GM12874 (cell line): ENCODE measurements around the gene ADAM12.

Experiments used
- TF ChIP-seq, protein P1 (sequence below): IDR thresholded peaks from 2 replicates; pipeline ENCODE4 v1.5.1; 2011; ENCODE audit warnings: low read depth, mild to moderate bottlenecking, control low read depth, low read length, moderate library complexity; ENCODE audit not compliant: insufficient read depth

ADAM12 gene

DNA sequence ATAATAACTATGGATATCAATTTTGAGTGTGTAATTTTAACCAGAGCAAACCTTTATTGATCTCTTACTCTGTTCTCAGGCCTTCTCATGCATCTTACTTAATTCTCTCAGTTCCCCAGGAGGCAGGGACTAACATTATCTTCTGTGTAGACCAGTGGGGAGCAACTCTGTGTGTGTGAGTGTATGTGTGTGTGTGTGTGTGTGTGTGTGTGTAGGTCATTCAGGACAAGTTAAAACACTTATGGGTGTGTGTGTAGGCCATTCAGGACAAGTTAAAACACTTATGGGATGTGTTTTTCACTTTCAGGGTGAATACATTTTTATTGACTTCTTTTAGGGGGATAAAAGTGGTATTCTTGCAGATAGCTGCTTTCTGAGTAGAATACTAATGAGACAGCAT is 145.0 kb downstream of the ADAM12 start:
- TF ChIP-seq, protein P1, sequence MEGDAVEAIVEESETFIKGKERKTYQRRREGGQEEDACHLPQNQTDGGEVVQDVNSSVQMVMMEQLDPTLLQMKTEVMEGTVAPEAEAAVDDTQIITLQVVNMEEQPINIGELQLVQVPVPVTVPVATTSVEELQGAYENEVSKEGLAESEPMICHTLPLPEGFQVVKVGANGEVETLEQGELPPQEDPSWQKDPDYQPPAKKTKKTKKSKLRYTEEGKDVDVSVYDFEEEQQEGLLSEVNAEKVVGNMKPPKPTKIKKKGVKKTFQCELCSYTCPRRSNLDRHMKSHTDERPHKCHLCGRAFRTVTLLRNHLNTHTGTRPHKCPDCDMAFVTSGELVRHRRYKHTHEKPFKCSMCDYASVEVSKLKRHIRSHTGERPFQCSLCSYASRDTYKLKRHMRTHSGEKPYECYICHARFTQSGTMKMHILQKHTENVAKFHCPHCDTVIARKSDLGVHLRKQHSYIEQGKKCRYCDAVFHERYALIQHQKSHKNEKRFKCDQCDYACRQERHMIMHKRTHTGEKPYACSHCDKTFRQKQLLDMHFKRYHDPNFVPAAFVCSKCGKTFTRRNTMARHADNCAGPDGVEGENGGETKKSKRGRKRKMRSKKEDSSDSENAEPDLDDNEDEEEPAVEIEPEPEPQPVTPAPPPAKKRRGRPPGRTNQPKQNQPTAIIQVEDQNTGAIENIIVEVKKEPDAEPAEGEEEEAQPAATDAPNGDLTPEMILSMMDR = no peak

DNA sequence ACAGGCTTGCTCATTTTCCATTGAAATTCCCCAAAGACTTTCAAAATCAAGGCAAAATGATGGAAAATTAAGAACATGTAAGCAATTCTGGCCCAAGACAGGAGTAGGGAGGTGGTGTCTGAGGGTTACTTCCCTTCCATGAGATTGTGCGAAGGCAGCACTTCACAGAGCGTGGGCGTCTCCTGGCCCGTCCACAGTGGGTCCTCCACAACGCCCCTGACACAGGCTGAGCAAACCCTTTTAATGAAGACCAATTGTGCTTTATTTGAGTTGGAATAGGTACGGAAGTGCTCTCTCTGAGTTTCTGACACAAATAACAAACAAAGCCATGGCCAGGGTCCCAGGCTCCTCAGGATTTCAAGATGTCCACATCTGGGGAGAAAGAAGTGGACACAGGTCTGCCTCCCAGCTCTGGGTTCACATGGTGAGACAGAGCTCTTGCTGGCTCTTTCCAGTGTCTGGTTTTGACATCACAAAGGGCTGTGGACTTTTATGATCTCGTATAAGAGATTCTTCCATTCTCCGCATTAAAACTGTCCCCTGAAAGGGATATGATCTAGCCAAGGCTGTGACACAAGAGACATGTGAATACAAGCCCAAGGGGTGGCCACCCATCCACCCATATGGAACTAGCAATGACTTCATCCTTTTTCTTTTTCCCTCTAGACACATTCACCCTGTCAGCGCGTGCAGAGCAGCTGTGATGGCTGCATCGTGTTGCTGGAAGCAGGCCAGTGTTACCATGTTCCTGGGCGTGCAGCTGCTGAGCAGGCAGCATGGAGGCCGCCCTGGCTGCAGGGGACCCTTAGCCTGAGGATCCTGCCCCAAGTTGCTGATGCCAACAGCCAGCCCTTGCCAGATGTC is 145.6 kb downstream of the ADAM12 start:
- TF ChIP-seq, protein P1 = no peak

DNA sequence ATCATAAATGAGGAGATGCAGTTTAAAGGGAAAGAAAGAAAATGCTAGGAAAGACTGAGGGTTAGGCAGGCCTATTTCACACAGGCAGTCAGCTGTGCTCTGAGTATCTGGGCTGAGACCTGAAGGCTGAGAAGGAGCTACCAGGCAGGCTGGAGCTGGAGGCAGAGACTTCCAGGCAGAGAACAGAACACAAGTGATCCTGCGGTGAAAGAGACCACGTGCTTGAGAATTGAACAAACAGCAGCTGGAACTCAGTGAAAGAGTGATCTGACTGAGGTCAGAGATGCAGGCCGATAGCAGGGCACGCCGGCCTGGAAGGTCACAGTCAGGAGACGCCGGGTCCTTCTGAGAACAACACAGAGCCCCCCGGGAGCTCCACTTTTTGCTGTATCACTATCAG is 147.8 kb downstream of the ADAM12 start:
- TF ChIP-seq, protein P1 = no peak

DNA sequence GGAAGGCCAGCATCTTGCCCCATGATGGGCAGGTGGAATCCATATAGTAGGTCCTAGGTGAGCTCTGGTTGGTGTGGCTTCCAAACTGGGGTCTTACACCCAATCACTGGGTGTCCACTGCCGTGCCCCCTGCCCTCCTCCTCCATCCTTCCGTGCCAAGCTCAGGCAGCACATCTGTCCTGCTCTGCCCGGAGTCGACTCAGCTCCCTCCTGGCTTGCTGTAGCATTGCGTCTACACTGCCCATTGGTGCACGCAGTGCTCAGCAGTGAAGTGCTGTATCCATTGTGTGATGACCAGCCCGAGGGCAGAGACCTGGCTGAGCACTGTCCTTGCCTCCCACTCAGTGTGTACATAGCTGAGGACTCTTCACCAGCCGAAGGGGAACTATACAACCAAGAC is 148.4 kb downstream of the ADAM12 start:
- TF ChIP-seq, protein P1 = no peak

DNA sequence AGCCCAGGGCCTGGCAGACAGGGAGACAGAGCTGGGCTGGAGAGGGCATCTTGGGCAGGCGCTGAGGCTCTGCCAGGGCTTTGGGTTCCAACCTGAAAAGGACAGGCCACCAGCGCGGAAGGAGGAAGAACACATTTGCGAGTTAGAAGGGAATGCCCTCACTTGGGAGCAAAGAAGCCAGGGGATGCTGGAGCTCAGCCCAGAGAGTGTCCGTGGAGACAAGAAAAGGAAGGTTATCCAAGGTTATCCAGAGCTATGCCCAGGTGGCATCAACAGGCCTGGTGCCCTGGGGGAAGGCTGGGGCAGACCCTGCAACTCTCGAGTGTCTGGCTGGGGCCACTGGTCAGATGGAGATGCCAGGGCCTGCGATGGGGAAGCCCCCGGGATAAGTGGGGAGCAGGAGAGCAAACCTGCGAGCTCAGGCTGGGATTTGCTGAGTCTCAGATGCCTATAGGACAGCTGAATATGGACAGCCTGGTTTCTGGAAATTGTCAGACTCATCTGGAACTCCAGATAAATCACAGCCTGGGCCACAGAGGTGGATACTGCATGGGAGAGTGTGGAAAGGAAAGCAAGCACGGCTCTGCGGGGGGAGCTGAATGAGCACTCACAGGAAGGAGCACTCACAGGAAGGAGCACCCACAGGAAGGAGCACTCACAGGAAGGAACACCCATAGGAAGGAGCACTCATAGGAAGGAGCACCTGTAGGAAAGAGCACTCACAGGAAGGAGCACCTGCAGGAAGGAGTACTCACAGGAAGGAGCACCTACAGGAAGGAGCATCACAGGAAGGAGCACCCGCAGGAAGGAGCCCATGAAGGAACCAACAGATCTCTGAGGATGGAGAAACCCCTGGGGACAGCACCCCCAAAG is 152.1 kb downstream of the ADAM12 start:
- TF ChIP-seq, protein P1 = no peak

DNA sequence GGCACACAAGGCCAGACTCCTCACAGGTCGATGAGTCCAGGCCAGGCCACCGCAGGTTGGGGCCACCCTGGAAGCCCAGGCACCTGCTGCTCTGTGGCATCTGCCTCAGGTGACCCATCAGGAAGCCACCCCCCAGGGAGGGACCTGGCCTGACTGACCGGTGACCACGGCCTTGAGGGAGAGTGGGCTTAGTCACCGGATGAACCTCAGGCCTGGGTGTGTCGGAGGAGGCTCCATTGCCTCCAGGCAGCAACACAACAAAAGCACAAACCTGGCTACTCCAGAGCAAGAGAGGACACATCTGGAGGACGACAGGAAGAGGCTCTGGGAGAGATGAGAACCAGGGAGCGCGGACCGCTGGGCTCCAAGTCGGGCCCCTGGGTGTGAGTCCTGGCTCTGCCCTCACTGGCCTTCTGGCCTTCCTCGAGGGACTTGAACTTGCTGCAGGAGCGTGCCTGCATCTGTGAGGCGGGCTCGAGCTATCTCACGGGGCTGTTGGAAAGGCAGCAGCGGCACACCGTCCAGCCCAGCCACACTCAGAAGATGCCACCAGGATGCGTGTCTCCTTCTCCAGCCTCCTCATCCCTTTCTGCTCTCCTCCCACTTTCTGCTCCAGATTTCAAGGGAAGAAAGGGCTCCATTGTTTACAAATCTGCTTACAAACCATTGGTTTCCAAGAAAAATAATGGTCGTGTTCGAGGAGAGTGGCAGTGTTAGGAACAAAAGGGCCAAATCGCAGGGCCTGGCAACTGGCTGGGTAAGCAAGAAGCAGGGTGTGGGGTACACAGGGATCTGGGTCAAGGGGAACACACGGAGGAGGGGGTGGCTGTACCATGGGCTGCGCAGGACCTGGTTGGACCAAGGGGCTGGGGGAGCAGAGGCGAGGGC is 152.9 kb downstream of the ADAM12 start:
- TF ChIP-seq, protein P1 = no peak
